GM21717 (cell line): ENCODE measurements around the gene SPRR2B.
"Not testable (repeated sequence)": the region's sequence is repeated elsewhere in the genome, so short reads cannot be mapped to it uniquely, and the experiment has no call there.

Experiments
- ATAC-seq: cut with Tn5 transposase; IDR thresholded peaks from one replicate; pipeline ENCODE4 v1.9.1; 2021; ENCODE audit warnings: mild to moderate bottlenecking, moderate library complexity; ENCODE audit not compliant: unreplicated experiment

The SPRR2B gene

DNA sequence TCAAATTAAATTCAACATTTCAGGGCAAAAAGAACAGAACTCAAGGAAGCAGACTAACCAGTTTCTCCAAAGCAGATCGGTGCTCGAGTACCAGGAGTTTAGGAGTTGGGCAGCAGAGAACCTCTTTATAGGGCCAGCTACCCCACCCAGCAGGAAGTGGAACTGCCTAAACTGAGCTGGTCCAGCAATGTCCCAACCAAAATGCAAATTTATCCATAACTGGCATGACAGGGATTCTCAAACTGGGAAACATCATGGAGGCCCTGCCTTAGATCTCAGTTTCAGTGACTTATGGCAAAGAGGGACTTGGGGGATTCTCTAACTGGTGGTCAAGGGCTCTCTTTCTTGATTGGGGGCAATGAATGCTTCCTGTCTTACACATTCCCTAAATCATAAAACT, at the start of gene SPRR2B:
Gene SPRR2B, minus strand, starts transcription at position 101 of the 400 bp plus-strand sequence. CDS start 772 bp downstream, outside the sequence.
- no peak for ATAC-seq

DNA sequence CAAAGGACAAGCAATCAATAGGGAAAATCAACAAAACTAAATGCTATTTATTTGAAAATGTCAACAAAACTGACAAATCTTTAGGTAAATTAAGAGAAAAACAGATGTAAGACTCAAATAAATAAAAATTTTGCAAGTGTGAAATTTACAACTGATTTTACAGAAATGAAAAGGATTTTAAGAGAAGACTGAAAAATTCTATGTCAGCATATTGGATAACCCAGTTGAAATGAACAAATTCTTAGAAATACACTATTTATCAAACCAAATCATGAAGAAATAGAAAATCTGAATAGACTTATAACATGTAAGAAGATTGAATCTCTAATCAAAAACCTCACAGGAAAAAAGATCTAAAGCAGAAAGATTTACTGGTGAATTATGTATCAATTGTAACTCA, 49.5 kb upstream of the SPRR2B start:
- no peak for ATAC-seq

DNA sequence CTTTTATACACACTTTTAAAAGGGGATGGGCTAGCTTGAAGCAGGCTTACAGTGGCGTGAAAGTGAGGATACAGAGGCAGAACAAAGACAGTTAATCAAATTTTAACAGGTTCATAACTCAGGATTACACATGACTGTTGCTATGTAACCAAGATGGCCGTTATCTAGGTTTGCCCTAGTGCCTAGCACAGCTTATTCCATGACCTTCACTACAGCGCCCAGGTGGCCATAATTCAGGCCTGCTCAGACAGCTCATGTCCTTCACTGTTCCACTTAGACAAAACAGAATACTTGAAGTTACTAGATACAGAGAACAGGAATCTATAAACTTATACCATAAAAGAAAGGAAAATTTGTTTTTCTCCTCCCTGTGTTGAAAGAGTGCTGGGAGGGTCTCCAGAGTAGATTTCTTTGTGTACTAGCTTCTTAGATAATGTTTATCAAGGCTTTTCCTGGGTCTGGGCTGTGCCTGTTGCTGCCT, 48.1 kb upstream of the SPRR2B start:
- ATAC-seq, result no peak

DNA sequence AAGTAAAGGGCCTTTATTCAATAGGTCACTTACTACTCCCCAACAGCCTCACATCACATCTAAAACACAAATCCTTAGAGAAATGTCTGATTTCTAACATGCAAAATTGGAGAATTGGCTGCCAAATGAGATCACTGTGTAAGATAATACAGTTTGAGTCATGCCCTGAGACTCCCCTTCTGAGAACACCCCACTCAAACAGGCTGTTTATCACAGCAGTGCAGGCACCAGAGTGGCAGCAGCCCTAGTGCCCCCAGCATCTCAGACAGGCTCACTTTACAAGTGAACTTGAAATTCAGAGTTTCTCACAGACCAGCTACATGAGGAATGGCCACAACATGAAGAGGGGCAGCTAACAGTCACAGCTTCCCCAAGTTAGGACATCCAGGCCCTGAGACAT, 43.9 kb upstream of the SPRR2B start:
- ATAC-seq, result not testable (repeated sequence)

DNA sequence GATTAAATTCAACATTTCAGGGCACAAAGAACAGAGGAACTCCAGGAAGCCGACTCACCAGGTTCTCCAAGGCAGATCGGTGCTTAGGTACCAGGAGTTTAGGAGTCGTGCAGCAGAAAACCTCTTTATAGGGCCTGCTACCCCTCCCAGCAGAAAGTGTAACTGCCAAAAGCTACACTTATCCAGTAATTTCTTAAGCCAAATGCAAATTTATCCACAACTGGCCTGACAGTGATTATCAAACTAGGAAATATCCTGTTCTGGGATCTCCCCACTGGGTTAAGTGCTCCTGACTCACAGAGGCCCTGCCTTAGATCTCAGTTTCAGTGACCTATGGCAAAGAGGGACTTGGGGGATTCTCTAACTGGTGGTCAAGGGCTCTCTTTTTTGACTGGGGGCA, 42.0 kb upstream of the SPRR2B start, which contains the start of gene SPRR2F:
Gene SPRR2F, minus strand, starts transcription at position 101 of the 400 bp plus-strand sequence. CDS start 783 bp downstream, outside the sequence.
- ATAC-seq, result no peak

DNA sequence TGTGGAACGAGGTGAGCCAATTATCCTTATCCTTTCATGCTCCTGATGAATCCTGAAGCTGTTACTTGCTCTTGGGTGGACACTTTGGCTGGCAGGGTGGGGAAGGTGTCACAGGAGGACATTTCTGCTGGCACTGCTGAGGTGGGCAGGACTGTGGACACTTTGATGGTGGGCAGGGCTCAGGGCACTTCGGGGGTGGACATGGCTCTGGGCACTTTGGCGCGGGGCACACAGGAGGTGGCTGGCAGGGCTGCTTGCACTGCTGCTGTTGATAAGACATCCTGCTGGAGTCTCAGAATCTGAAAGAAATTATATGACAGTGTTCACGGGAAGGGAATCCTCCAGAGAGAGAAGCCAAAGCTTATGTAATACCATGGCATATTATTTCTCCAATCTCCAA, 41.0 kb upstream of the SPRR2B start:
- ATAC-seq, result not testable (repeated sequence)

DNA sequence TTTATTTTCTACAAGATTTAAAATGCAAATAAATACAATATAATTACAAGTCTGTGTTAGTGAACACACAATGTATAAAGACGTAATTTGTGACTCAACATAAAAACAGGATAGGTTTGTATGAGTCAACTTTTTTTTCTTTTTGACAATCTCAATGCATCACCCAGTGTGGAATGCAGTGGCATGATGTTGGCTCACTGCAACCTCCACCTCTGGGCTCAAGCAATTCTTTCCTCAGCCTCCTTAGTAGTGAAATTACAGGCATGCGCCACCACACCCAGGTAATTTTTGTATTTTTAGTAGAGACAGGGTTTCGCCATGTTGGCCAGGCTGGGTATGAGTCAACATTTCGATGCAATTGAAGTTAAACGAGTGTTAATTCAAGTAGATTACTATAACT, 28.8 kb upstream of the SPRR2B start:
- no peak for ATAC-seq

DNA sequence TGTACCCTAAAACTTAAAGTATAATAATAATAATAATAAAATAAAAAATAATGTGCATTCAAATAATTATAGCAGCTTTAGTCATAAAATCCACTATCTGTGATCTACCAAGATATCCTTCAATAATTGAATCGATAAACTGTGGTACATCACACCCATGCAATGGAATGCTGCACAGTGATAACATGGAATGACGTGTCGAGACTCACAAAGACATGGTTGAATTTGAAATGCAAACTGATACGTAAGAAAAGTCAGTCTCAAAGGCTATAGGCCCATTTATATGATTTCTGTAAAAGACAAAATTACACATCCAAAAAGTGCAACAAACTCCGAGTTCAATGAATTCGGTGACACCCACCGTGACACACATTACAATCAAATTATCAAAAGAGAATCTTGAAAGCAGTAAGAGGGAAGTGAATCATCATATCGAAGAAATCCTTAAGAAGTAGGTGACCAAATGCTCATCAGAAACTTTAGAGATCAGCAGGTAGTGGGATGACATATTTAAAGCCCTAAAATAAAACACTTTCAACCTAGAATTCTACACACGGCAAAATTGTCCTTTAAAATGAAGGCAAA, 28.1 kb upstream of the SPRR2B start:
- ATAC-seq, result no peak

DNA sequence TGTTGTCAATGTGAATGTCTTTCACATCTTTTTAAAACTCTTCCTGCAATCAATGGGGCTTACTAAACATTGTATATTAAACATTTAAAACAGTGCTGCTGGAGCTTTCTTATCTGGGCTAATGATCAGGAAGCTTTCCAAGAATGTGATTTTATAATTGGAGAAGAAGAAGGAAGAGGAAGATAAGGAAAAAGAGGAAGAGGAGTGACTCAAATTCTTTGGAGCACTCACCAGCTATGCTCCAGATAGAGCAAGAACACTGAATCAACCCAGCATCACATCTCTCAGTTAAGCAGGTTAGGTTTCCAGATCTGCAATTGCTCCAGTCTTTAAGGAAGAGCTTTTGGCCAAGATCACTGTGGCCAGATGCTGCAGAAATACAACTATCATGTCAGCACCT, 24.4 kb upstream of the SPRR2B start:
- ATAC-seq, result no peak

DNA sequence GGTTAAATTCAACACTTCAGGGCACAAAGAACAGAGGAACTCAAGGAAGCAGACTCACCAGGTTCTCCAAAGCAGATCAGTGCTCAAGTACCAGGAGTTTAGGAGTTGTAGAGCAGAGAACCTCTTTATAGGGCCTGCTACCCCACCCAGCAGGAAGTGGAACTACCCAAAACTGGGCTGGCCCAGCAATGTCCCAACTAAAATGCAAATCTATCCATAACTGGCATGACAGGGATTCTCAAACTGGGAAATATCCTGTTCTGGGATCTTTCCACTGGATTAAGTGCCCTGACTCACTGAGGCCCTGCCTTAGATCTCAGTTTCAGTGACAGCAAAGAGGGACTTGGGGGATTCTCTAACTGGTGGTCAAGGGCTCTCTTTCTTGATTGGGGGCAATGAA, 23.0 kb upstream of the SPRR2B start, which contains the start of gene SPRR2E:
Gene SPRR2E, minus strand, starts transcription at position 101 of the 400 bp plus-strand sequence. CDS start 775 bp downstream, outside the sequence.
- ATAC-seq, result no peak

DNA sequence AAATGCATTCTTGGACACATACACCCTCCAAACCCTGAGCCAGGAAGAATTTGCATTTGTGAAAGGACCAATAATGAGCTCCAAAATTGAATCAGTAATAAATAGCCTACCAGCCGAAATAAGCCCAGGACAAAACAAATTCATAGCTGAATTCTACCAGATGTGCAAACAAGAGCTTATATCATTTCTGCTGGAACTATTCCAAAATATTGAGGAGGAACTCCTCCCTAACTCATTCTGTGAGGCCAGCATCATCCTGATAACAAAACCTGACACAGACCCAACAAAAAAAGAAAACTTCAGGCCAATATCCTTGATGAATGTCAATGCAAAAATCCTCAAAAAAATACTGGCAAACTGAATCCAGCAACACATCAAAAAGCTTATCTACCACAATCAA, 16.2 kb upstream of the SPRR2B start:
- no peak for ATAC-seq

DNA sequence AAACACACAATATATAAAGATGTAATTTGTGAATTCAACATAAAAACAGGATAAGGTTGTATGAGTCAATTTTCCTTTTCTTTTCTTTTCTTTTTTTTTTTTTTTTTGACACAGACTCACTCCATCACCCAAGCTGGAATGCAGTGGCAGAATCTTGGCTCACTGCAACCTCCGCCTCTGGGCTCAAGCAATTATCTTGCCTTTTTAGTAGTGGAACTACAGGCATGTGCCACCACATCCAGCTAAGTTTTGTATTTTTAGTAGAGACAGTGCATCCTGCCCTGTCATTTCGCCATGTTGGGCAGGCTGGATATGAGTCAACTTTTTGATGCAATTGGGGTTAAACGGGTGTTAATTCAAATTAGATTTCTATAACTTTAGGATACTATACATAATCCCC, 10.3 kb upstream of the SPRR2B start:
- no peak for ATAC-seq

DNA sequence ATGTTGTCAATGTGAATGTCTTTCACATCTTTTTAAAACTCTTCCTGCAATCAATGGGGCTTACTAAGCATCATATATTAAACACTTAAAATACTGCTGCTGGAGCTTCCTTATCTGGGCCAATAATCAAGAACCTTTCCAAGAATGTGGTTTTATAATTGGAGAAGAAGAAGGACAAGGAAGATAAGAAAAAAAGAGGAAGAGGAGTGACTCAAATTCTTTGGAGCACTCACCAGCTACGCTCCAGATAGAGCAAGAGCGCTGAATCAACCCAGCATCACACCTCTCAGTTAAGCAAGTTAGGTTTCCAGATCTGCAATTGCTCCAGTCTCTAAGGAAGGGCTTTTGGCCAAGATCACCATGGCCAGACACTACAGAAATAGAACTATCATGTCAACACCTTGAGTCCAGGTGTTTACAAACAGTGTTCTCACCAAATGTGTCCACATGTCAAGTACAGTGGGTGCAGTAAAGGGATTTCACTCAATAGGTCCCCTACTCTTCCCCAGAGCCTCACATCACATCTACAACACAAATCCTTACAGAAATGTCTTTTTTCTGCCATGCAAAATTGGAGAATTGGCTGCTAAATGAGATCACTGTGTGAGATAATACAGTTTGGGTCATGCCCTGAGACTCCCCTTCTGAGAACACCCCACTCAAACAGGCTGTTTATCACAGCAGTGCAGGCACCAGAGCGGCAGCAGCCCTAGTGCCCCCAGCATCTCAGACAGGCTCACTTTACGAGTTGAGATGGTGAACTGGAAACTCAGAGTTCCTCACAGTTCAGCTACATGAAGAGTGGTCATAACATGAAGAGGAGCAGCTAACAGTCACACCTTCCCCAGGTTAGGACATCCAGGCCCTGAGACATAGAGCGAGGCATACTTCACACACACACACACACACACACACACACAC, 1.7 kb upstream of the SPRR2B start:
- no peak for ATAC-seq

DNA sequence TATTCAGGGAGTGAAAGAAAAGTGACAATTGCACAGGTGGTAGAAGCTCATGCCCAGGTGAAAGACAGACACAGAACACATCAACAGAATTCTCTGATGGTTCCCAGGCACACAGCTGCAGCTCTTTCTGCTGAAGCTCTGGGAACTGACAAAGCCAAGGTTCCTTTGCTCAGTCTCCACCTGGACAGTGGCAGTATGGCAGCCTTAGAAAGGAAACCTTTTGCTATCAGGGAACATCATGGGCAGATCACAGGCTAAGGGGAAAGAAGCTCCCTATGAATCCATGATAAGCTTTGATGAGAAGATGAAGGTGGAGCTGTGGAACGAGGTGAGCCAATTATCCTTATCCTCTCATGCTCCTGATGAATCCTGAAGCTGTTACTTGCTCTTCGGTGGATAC, 1.2 kb downstream of the SPRR2B start:
- no peak for ATAC-seq

DNA sequence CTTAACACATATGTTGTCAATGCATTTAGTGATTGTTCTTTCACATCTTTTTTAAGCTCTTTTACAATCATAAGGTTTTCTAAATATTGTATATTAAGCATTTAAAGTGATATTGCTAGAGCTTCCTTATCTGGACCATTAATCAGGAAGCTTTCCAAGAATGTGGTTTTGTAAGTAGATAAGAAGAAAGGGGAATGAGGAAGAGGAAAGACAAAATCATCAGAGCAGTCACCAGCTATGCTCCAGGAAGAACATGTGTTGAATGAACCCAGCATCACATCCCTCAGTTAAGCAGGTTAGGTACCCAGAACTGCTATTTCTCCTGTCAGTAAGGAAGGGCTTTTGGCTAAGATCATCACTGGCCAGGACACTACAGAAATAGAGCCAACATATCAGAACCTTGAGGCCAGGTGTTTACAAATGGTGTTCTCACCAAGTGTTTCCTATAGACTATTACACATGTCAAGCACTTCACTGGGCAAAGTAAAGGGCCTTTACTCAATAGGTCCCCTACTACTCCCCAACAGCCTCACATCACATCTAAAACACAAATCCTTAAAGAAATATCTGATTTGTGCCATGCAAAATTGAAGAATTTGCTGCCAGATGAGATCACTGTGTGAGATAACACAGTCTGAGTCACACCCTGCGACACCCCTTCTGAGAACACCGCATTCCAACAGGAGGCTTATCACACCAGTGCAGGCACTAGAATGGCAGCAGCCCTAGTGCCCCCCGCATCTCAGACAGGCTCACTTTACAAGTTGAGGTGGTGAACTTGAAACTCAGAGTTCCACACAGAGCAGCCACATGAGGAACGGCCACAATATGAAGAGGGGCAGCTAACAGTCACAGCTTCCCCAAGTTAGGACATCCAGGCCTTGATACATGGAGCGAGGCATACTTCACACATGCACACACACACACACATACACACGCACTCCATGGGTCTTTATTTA, 12.3 kb downstream of the SPRR2B start:
- no peak for ATAC-seq

DNA sequence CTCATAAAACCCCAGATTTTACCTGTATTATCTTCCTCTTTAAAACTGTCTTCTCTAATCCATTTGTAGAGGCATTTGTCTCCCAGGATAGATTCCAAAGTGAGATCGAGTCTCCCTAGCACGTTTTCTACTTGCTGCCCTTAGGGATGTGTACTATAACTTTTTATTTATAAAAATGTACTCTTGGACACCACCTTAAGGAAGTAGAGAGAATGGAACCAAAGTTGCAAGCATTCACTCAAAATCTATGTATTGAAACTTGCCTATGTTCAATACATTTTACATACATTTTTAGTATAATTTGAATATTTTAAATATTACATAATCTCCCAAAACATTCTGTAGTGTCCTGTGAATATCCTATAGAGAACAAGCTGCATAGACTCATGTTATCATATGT, 13.3 kb downstream of the SPRR2B start:
- ATAC-seq, result no peak

DNA sequence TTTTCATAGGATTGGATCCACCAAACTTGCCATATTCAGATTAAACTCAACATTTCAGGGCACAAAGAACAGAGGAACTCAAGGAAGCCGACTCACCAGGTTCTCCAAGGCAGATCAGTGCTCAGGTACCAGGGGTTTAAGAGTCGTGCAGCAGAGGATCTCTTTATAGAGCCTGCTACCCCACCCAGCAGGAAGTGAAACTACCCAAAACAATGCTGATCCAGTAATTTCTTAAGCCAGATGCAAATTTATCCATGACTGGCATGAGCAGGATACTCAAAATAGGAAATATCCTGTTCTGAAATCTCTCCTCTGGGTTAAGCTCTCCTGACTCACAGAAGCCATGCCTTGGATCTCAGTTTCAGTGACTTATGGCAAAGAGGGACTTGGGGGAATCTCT, 14.0 kb downstream of the SPRR2B start, which contains the start of gene SPRR2A:
Gene SPRR2A, minus strand, starts transcription at position 138 of the 400 bp plus-strand sequence. CDS start 777 bp downstream, outside the sequence.
- ATAC-seq, result no peak

DNA sequence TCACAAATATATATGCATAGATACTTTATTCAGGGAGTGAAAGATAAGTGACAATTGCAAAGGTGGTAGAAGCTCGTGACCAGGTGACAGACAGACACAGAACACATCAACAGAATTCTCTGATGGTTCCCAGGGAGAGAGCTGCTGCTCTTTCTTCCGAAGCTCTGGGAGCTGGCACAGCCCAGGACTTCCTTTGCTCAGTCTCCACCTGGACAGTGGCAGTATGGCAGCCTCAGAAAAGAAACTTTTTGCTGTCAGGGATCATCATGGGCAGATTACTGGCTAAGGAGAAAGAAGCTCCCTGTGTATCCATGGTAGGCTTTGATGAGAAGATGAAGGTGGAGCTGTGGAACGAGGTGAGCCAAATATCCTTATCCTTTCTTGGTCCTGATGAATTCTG, 15.3 kb downstream of the SPRR2B start:
- ATAC-seq, result not testable (repeated sequence)

DNA sequence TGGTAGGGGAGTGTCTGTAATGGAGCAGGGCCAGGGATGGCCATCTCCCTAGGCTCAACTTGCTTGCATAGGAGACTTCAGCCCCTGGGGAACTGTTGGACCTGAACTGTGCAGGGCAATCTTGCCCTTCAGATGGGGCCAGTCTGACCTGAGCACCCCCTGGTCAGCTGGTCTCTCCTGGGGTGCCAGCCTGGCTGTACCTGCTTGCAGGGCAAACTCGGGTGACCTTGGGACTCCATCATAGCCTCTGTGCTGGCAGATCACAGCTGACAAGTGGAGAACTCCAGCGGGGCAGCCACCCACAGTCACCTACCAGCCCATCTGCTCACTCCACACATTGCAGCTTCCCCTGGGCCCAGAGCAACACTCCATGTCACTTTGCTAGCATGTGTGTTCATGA, 22.2 kb downstream of the SPRR2B start:
- no peak for ATAC-seq

DNA sequence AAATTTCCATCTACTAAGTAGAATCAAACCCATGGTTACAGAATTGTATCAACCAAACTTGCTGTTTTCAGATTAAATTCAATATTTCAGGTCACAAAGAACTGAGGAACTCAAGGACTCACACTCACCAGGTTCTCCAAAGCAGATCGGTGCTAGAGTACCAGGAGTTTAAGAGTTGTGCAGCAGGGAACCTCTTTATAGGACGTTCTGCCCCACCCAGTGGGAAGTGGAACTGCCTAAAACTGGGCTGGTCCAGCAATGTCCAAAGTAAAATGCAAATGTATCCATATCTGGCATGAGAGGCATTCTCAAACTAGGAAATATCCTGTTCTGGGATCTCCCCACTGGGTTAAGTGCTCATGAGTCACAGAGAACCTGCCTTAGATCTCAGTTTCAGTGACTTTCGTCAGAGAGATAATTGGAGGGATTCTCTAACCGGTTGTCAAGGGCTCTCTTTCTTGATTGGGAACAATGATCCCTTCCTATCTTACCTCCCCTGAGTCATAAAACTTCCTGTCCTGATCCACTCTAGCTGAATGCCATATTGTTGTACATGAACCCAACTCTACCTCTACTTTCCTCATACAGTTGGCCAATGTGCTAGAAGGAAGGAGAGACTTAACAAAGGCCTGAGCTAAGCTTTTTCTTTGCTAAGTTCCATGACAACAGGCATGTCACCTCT, 30.3 kb downstream of the SPRR2B start, which contains the start of gene SPRR2D:
Gene SPRR2D, minus strand, starts transcription at position 171 of the 682 bp plus-strand sequence. CDS start 774 bp downstream, outside the sequence.
- ATAC-seq, result no peak
